ENCODE data around the gene INO80D. TPM values are rescaled to one million over a fixed set of nuclear protein-coding genes. Genes with fewer than 3 reads are reported as not detected.
A peak's percentile ranks its signal among the peaks of the same experiment; 100 is the strongest.

The INO80D gene
- total and polyA plus RNA-seq, 2 of the 13 experiments (the other 11 are each of a cell fraction or from before 2014, with no cell fraction given): 7.6 to 7.9 TPM

DNA sequence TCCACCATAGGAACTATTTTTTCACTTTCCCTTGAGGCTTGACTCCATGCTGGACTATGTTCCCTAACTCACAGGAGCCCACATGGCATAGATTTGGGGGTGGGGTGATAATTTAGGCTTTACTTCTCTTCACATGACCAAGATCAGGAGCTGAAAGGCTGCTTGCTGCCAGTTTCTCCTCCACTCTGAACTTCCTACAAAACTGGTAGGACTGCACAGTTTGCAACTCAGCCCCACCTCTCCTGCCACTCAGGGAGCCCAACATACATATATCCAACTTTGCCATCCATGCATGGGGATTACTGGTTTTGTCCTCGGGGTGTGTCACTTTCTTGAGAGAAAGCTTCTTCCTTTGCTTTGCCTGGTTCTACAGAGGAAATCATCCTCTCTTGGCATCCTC lies 14.2 kb downstream of the INO80D start:
- WGBS (ENCODE audit: low lambda C conversion rate): 93% methylated on average over 1 of the region's 1 CpG
- ATAC-seq (peak; percentile 38), DNase-seq (ENCODE audit: low spot score) (no peak), FAIRE-seq (no peak)
- CTCF ChIA-PET (ENCODE audit: low intra/inter-chr PET ratio, low total read pairs): no interaction called here
- Histone ChIP-seq H3K4me1 (ENCODE audit: insufficient read depth, low read length) (peaks cover 20% of the 10 kb centered on the region), H3K4me3 (replicated peaks in 1 of 3; ENCODE audit: insufficient read depth in 1 of 3, low read depth in 2 of 3, low read length in 3 of 3) (no peak overlapping the region), H3K4me2 (ENCODE audit: low read depth, low read length) (no peak overlapping the region), H4K20me1 (ENCODE audit: insufficient read depth, low read length) (no peaks in the 10 kb centered on the region), H3K27me3 (ENCODE audit: control insufficient read depth in 1 of 2, insufficient read depth in 2 of 2, low read length in 2 of 2) (no peaks in the 10 kb centered on the region), H3K36me3 (replicated peaks in 1 of 2; ENCODE audit: control insufficient read depth in 1 of 2, insufficient read depth in 2 of 2, low read length in 2 of 2) (peaks cover 2 to 10% of the 10 kb centered on the region in 2 experiments; a peak in 4 of 5 replicates), H2AFZ (ENCODE audit: low read length) (no peak overlapping the region), H3K79me2 (ENCODE audit: insufficient read depth, low read length) (peaks cover 83% of the 10 kb centered on the region), H3K9me3 (ENCODE audit: low read length) (no peaks in the 10 kb centered on the region), H3K9ac (ENCODE audit: insufficient read depth, low read depth, low read length) (no peak overlapping the region), H3K27ac (ENCODE audit: extremely low read length, insufficient read depth, low read length) (no peak overlapping the region)
- in situ Hi-C loops (cut with HindIII; ENCODE audit: extremely low pct_ligation_motif_present, low pct_unique_long_range_greater_than_20kb) (no loop called here), intact Hi-C loops (cut with micrococcal nuclease; ENCODE audit: unreplicated experiment) (loop anchor here (10.0 kb wide), 1 partner anchor 57 kb away; no protein-coding TSS in a partner anchor)
- POLR2A ChIA-PET: no interaction called here
- BruUV-seq (replicated peaks): TSS peak; percentile 21
- TF ChIP-seq SMARCE1 (IDR thresholded peaks at IDR 0.05; ENCODE audit: borderline replicate concordance): no peak
- no peak for TF ChIP-seq ZNF337 (CRISPR knock-in tag; IDR thresholded peaks at IDR 0.05; ENCODE audit: borderline replicate concordance, low read depth)
- TF ChIP-seq ZNF652 (CRISPR knock-in tag; IDR thresholded peaks at IDR 0.05; ENCODE audit: borderline replicate concordance, low read depth): no peak
- TF ChIP-seq RXRA (CRISPR knock-in tag; IDR thresholded peaks at IDR 0.05): no peak
- TF ChIP-seq SMARCC2 (IDR thresholded peaks at IDR 0.05): no peak
- no peak for TF ChIP-seq SNAPC2 (CRISPR knock-in tag; IDR thresholded peaks at IDR 0.05)
- TF ChIP-seq, protein P1, sequence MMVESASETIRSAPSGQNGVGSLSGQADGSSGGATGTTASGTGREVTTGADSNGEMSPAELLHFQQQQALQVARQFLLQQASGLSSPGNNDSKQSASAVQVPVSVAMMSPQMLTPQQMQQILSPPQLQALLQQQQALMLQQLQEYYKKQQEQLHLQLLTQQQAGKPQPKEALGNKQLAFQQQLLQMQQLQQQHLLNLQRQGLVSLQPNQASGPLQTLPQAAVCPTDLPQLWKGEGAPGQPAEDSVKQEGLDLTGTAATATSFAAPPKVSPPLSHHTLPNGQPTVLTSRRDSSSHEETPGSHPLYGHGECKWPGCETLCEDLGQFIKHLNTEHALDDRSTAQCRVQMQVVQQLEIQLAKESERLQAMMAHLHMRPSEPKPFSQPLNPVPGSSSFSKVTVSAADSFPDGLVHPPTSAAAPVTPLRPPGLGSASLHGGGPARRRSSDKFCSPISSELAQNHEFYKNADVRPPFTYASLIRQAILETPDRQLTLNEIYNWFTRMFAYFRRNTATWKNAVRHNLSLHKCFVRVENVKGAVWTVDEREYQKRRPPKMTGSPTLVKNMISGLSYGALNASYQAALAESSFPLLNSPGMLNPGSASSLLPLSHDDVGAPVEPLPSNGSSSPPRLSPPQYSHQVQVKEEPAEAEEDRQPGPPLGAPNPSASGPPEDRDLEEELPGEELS (CRISPR knock-in tag; IDR thresholded peaks at IDR 0.05): no peak
- TF ChIP-seq TARDBP (CRISPR knock-in tag; IDR thresholded peaks at IDR 0.05): no peak
- TF ChIP-seq, protein P2, sequence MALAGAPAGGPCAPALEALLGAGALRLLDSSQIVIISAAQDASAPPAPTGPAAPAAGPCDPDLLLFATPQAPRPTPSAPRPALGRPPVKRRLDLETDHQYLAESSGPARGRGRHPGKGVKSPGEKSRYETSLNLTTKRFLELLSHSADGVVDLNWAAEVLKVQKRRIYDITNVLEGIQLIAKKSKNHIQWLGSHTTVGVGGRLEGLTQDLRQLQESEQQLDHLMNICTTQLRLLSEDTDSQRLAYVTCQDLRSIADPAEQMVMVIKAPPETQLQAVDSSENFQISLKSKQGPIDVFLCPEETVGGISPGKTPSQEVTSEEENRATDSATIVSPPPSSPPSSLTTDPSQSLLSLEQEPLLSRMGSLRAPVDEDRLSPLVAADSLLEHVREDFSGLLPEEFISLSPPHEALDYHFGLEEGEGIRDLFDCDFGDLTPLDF (CRISPR knock-in tag; IDR thresholded peaks at IDR 0.05): no peak
- no peak for TF ChIP-seq REXO4 (CRISPR knock-in tag; IDR thresholded peaks at IDR 0.05; ENCODE audit: borderline replicate concordance)
- no peak for TF ChIP-seq ZNF468 (CRISPR knock-in tag; IDR thresholded peaks at IDR 0.05)
- TF ChIP-seq ZBTB7A (CRISPR knock-in tag; IDR thresholded peaks at IDR 0.05): no peak
- TF ChIP-seq NFE2L2 (IDR thresholded peaks at IDR 0.05; ENCODE audit: low read length): no peak
- TF ChIP-seq CHD2 (IDR thresholded peaks at IDR 0.05; ENCODE audit: low read depth, low read length): no peak
- TF ChIP-seq, protein P3, sequence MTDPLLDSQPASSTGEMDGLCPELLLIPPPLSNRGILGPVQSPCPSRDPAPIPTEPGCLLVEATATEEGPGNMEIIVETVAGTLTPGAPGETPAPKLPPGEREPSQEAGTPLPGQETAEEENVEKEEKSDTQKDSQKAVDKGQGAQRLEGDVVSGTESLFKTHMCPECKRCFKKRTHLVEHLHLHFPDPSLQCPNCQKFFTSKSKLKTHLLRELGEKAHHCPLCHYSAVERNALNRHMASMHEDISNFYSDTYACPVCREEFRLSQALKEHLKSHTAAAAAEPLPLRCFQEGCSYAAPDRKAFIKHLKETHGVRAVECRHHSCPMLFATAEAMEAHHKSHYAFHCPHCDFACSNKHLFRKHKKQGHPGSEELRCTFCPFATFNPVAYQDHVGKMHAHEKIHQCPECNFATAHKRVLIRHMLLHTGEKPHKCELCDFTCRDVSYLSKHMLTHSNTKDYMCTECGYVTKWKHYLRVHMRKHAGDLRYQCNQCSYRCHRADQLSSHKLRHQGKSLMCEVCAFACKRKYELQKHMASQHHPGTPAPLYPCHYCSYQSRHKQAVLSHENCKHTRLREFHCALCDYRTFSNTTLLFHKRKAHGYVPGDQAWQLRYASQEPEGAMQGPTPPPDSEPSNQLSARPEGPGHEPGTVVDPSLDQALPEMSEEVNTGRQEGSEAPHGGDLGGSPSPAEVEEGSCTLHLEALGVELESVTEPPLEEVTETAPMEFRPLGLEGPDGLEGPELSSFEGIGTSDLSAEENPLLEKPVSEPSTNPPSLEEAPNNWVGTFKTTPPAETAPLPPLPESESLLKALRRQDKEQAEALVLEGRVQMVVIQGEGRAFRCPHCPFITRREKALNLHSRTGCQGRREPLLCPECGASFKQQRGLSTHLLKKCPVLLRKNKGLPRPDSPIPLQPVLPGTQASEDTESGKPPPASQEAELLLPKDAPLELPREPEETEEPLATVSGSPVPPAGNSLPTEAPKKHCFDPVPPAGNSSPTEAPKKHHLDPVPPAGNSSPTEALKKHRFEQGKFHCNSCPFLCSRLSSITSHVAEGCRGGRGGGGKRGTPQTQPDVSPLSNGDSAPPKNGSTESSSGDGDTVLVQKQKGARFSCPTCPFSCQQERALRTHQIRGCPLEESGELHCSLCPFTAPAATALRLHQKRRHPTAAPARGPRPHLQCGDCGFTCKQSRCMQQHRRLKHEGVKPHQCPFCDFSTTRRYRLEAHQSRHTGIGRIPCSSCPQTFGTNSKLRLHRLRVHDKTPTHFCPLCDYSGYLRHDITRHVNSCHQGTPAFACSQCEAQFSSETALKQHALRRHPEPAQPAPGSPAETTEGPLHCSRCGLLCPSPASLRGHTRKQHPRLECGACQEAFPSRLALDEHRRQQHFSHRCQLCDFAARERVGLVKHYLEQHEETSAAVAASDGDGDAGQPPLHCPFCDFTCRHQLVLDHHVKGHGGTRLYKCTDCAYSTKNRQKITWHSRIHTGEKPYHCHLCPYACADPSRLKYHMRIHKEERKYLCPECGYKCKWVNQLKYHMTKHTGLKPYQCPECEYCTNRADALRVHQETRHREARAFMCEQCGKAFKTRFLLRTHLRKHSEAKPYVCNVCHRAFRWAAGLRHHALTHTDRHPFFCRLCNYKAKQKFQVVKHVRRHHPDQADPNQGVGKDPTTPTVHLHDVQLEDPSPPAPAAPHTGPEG (CRISPR knock-in tag; IDR thresholded peaks at IDR 0.05): no peak
- no peak for TF ChIP-seq FIP1L1 (IDR thresholded peaks at IDR 0.05; ENCODE audit: borderline replicate concordance, insufficient read depth, low read depth, low read length)
- TF ChIP-seq ZSCAN29 (CRISPR knock-in tag; conservative IDR thresholded peaks at IDR 0.05): no peak
- TF ChIP-seq FOXA3 (CRISPR knock-in tag; IDR thresholded peaks at IDR 0.05): no peak

All from HepG2 (cell line).